Measurements from ENCODE around the gene C6orf136. TPM values are rescaled to one million over a fixed set of nuclear protein-coding genes. Genes with fewer than 3 reads are reported as not detected.
A peak's percentile ranks its signal among the peaks of the same experiment; 100 is the strongest.

The C6orf136 gene
- total and polyA plus RNA-seq, 7 experiments from 2014 or later, result 12.3 to 38.0 (median 29.5) TPM

DNA sequence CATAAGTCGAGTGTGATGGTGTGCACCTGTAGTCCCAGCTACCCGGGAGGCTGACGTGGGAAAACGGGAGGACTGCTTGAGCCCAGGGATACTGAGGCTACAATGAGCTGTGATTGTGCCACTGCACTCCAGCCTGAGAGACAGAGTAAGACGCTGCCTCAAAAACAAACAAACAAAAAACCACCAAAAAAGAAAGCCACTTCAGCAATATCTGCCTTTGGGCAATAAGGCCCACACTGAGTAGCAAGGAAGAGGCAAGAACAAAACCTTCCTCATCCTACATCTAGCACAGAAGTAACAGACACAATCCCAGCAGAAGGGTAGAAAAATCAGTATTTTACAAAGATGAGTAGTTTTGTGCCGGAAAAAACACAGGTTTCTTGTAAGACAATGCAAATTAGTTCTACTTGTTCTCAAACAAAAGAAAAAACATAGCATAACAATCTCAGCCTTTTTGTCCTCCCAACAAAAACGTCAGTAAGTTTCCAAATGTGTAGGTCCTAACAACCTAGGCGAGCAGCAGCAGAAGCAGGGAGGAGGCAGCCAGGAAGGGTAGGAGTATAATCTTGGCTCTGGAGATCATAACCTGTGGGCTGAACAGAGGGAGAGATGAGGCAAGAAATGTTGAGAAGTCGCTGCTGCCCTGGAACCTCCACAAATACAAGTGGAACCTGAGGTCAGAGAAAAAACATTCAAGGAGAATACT lies 35.6 kb upstream of the C6orf136 start:
- Histone ChIP-seq H3K36me3 (ENCODE audit: control insufficient read depth in 2 of 3, insufficient read depth in 3 of 3, low read length in 3 of 3) (peaks cover 18 to 37% (median 21%) of the 10 kb centered on the region in 3 experiments), H3K9me3 (ENCODE audit: control insufficient read depth in 2 of 3, low read length in 3 of 3) (no peaks in the 10 kb centered on the region), H3K27me3 (ENCODE audit: control insufficient read depth in 2 of 2, insufficient read depth in 2 of 2, low read length in 2 of 2) (no peaks in the 10 kb centered on the region), H3K4me3 (ENCODE audit: low read length) (no peak overlapping the region), H3K27ac (ENCODE audit: low read depth, low read length) (peak overlapping the region; percentile 93), H3K4me1 (ENCODE audit: control insufficient read depth in 2 of 2, insufficient read depth in 2 of 2, low read length in 2 of 2) (peaks cover 20 to 36% of the 10 kb centered on the region in 2 donors)
- POLR2A ChIA-PET, result interaction anchor here (0.6 to 4.8 kb wide), 18 partner anchors 10 to 263 kb away, joined by 3 to 97 read pairs (median 5); partner anchors contain the start of gene ABCF1
- Mint-ChIP-seq H3K36me3 (peaks cover 24 to 53% (median 35%) of the 10 kb centered on the region in 5 donors), H3K9me3 (peaks cover 0 to 12% (median 0%) of the 10 kb centered on the region in 11 donors), H3K4me1 (peaks cover 42 to 79% (median 73%) of the 10 kb centered on the region in 7 donors), H3K27ac (peak overlapping the region in 8 of 9 donors; percentile 76 to 100 (median 89)), H3K27me3 (peaks cover 0 to 3% (median 0%) of the 10 kb centered on the region in 5 donors), H3K4me3 (peak overlapping the region in 1 of 10 donors; percentile 14)
- DNase-seq, result no peak
- CTCF ChIA-PET, result interaction anchor here (0.7 to 1.4 kb wide), 6 partner anchors 10 to 119 kb away, joined by 3 to 9 read pairs (median 4); no protein-coding TSS in a partner anchor
- intact Hi-C loops (cut with micrococcal nuclease), result loop anchor here in 1 of 2 donors (10.0 kb wide), 1 partner anchor 273 kb away; the partner anchor contains the start of gene DDR1
- ATAC-seq, result no peak

- peak overlapping the region in 2 of 10 donors; percentile 11 to 14 for H3K4me3 Mint-ChIP-seq
- POLR2A ChIA-PET, result interaction anchor here (0.6 to 4.8 kb wide), 8 partner anchors 10 to 143 kb away, joined by 3 to 189 read pairs (median 28); partner anchors contain the start of genes GNL1, PRR3 and TUBB
- Histone ChIP-seq H3K4me1 (ENCODE audit: control insufficient read depth in 2 of 2, insufficient read depth in 2 of 2, low read length in 2 of 2) (peaks cover 20 to 36% of the 10 kb centered on the region in 2 donors), H3K9me3 (ENCODE audit: control insufficient read depth in 2 of 3, low read length in 3 of 3) (no peaks in the 10 kb centered on the region), H3K36me3 (ENCODE audit: control insufficient read depth in 2 of 3, insufficient read depth in 3 of 3, low read length in 3 of 3) (peaks cover 18 to 37% (median 21%) of the 10 kb centered on the region in 3 experiments), H3K27me3 (ENCODE audit: control insufficient read depth in 2 of 2, insufficient read depth in 2 of 2, low read length in 2 of 2) (no peaks in the 10 kb centered on the region), H3K27ac (ENCODE audit: low read depth, low read length) (peak overlapping the region; percentile 93), H3K4me3 (ENCODE audit: low read length) (no peak overlapping the region)
- CTCF ChIA-PET, result interaction anchor here (1.3 to 2.3 kb wide), 3 partner anchors 61 to 129 kb away, joined by 4 to 15 read pairs (median 11); partner anchors contain the start of gene DHX16
- intact Hi-C loops (cut with micrococcal nuclease), result loop anchor here in 1 of 2 donors (10.0 kb wide), 1 partner anchor 273 kb away; the partner anchor contains the start of gene DDR1
- peaks cover 42 to 74% (median 68%) of the 10 kb centered on the region in 7 donors for H3K4me1 Mint-ChIP-seq
- H3K27ac Mint-ChIP-seq, result peak overlapping the region in 8 of 9 donors; percentile 76 to 100 (median 87)
- DNase-seq (no peak), ATAC-seq (no peak)
- H3K36me3 Mint-ChIP-seq, result peaks cover 21 to 52% (median 38%) of the 10 kb centered on the region in 5 donors
- peaks cover 0 to 4% (median 0%) of the 10 kb centered on the region in 5 donors for H3K27me3 Mint-ChIP-seq
- peaks cover 0 to 17% (median 0%) of the 10 kb centered on the region in 11 donors for H3K9me3 Mint-ChIP-seq
These were observed 35.1 kb upstream of the C6orf136 start for GRCh38 chr6:30611856-30612194.

GRCh38 chr6:30612213-30612612 lies 34.7 kb upstream of the C6orf136 start:
- Mint-ChIP-seq H3K27me3 (peaks cover 0 to 8% (median 0%) of the 10 kb centered on the region in 5 donors), H3K4me3 (no peak overlapping the region), H3K9me3 (peaks cover 0 to 21% (median 0%) of the 10 kb centered on the region in 11 donors), H3K27ac (peak overlapping the region in 8 of 9 donors; percentile 76 to 100 (median 91)), H3K36me3 (peaks cover 24 to 55% (median 42%) of the 10 kb centered on the region in 5 donors), H3K4me1 (peaks cover 42 to 72% (median 68%) of the 10 kb centered on the region in 7 donors)
- no peak for DNase-seq
- peaks cover 17 to 37% (median 20%) of the 10 kb centered on the region in 3 experiments for H3K36me3 ChIP-seq (ENCODE audit: control insufficient read depth in 2 of 3, insufficient read depth in 3 of 3, low read length in 3 of 3)
- peaks cover 20 to 36% of the 10 kb centered on the region in 2 donors for H3K4me1 ChIP-seq (ENCODE audit: control insufficient read depth in 2 of 2, insufficient read depth in 2 of 2, low read length in 2 of 2)
- ChIA-PET CTCF (interaction anchor here (0.6 to 2.3 kb wide), 6 partner anchors 16 to 130 kb away, joined by 3 to 15 read pairs (median 4); partner anchors contain the start of gene DHX16), POLR2A (interaction anchor here (0.6 to 4.8 kb wide), 14 partner anchors 10 to 142 kb away, joined by 3 to 189 read pairs (median 4); partner anchors contain the start of genes ABCF1, GNL1, PRR3 and TUBB)
- no peaks in the 10 kb centered on the region for H3K27me3 ChIP-seq (ENCODE audit: control insufficient read depth in 2 of 2, insufficient read depth in 2 of 2, low read length in 2 of 2)
- H3K27ac ChIP-seq (ENCODE audit: low read depth, low read length), result peak overlapping the region; percentile 93
- ATAC-seq, result no peak
- intact Hi-C loops (cut with micrococcal nuclease), result loop anchor here in 1 of 2 donors (10.0 kb wide), 1 partner anchor 273 kb away; the partner anchor contains the start of gene DDR1
- H3K4me3 ChIP-seq (ENCODE audit: low read length), result no peak overlapping the region
- H3K9me3 ChIP-seq (ENCODE audit: control insufficient read depth in 2 of 3, low read length in 3 of 3), result no peaks in the 10 kb centered on the region

GRCh38 chr6:30612687-30613248 lies 34.2 kb upstream of the C6orf136 start:
- Histone ChIP-seq H3K27me3 (ENCODE audit: control insufficient read depth in 2 of 2, insufficient read depth in 2 of 2, low read length in 2 of 2) (no peaks in the 10 kb centered on the region), H3K4me1 (ENCODE audit: control insufficient read depth in 2 of 2, insufficient read depth in 2 of 2, low read length in 2 of 2) (peaks cover 20 to 36% of the 10 kb centered on the region in 2 donors), H3K27ac (ENCODE audit: low read depth, low read length) (peak overlapping the region; percentile 93), H3K9me3 (ENCODE audit: control insufficient read depth in 2 of 3, low read length in 3 of 3) (no peaks in the 10 kb centered on the region), H3K36me3 (ENCODE audit: control insufficient read depth in 2 of 3, insufficient read depth in 3 of 3, low read length in 3 of 3) (peaks cover 14 to 33% (median 17%) of the 10 kb centered on the region in 3 experiments), H3K4me3 (ENCODE audit: low read length) (no peak overlapping the region)
- CTCF ChIA-PET, result interaction anchor here (0.6 to 3.6 kb wide), 14 partner anchors 12 to 130 kb away, joined by 3 to 16 read pairs (median 3); partner anchors contain the start of gene DHX16
- Mint-ChIP-seq H3K4me3 (peak overlapping the region in 4 of 10 donors; percentile 10 to 94 (median 71)), H3K27ac (peak overlapping the region in 8 of 9 donors; percentile 100), H3K36me3 (peaks cover 19 to 51% (median 37%) of the 10 kb centered on the region in 5 donors), H3K27me3 (peaks cover 0 to 14% (median 0%) of the 10 kb centered on the region in 5 donors), H3K4me1 (peaks cover 38 to 69% (median 65%) of the 10 kb centered on the region in 7 donors), H3K9me3 (peaks cover 0 to 26% (median 0%) of the 10 kb centered on the region in 11 donors)
- ATAC-seq (no peak), DNase-seq (no peak)
- intact Hi-C loops (cut with micrococcal nuclease), result loop anchor here in 1 of 2 donors (10.0 kb wide), 1 partner anchor 272 kb away; the partner anchor contains the start of gene DDR1
- POLR2A ChIA-PET, result interaction anchor here (0.6 to 4.8 kb wide), 25 partner anchors 10 to 286 kb away, joined by 3 to 189 read pairs (median 4); partner anchors contain the start of genes ABCF1, DHX16, GNL1 and PRR3

GRCh38 chr6:30613251-30614043 lies 33.5 kb upstream of the C6orf136 start:
- no peak for DNase-seq
- no peak for ATAC-seq
- Histone ChIP-seq H3K4me3 (ENCODE audit: low read length) (no peak overlapping the region), H3K4me1 (ENCODE audit: control insufficient read depth in 2 of 2, insufficient read depth in 2 of 2, low read length in 2 of 2) (peaks cover 25 to 38% of the 10 kb centered on the region in 2 donors), H3K36me3 (ENCODE audit: control insufficient read depth in 2 of 3, insufficient read depth in 3 of 3, low read length in 3 of 3) (peaks cover 13 to 28% (median 17%) of the 10 kb centered on the region in 3 experiments), H3K9me3 (ENCODE audit: control insufficient read depth in 2 of 3, low read length in 3 of 3) (no peaks in the 10 kb centered on the region), H3K27ac (ENCODE audit: low read depth, low read length) (peak overlapping the region; percentile 93), H3K27me3 (ENCODE audit: control insufficient read depth in 2 of 2, insufficient read depth in 2 of 2, low read length in 2 of 2) (no peaks in the 10 kb centered on the region)
- Mint-ChIP-seq H3K27me3 (peaks cover 0 to 14% (median 0%) of the 10 kb centered on the region in 5 donors), H3K27ac (peak overlapping the region; percentile 76 to 100 (median 100)), H3K4me1 (peaks cover 39 to 68% (median 66%) of the 10 kb centered on the region in 7 donors), H3K36me3 (peaks cover 17 to 49% (median 36%) of the 10 kb centered on the region in 5 donors), H3K9me3 (peaks cover 0 to 26% (median 0%) of the 10 kb centered on the region in 11 donors), H3K4me3 (peak overlapping the region; percentile 42 to 100 (median 94))
- POLR2A ChIA-PET, result interaction anchor here (0.6 to 4.8 kb wide), 28 partner anchors 9 to 286 kb away, joined by 3 to 189 read pairs (median 6); partner anchors contain the start of genes ABCF1, DHX16, GNL1 and MDC1
- CTCF ChIA-PET, result interaction anchor here (0.6 to 3.6 kb wide), 13 partner anchors 13 to 131 kb away, joined by 3 to 16 read pairs (median 3); no protein-coding TSS in a partner anchor
- intact Hi-C loops (cut with micrococcal nuclease), result loop anchor here in 1 of 2 donors (2.0 to 10.0 kb wide), 2 partner anchors 13 to 271 kb away; partner anchors contain the start of gene DDR1

Measured in naive thymus-derived CD4-positive, alpha-beta T cell (primary cell).